Spleen (tissue), 11 donors: ENCODE measurements around the gene CNIH4. TPM values are rescaled to one million over a fixed set of nuclear protein-coding genes. Genes with fewer than 3 reads are reported as not detected.

ENCODE experiments used
- DNase-seq: peaks from one replicate; pipeline ENCODE4 v3.0.0-alpha.2; 2020
- H3K27ac ChIP-seq, 8 donors: fragments of 200-600 bp; sonication (generic) in 7 of 8; 1 replicate in 4 of 8; 2 replicates in 4 of 8; pipeline versions ENCODE4 v1.5.0 to v1.8.0; 2016 to 2021; ENCODE audit warnings: inconsistent platforms in 4 of 8, mild to moderate bottlenecking in 4 of 8, moderate library complexity in 1 of 8
- H3K27me3 ChIP-seq, 7 donors: fragments of 200-600 bp; sonication (generic) in 6 of 7; replicated peaks in 1 of 7; 1 replicate in 4 of 7; 2 replicates in 3 of 7; pipeline versions ENCODE4 v1.5.0 to v1.8.0; 2016 to 2021; ENCODE audit warnings: inconsistent platforms in 3 of 7, mild to moderate bottlenecking in 1 of 7
- H3K36me3 ChIP-seq, 6 donors: fragments of 200-600 bp; sonication (generic) in 5 of 6; 1 replicate in 4 of 6; 2 replicates in 2 of 6; pipeline versions ENCODE4 v1.5.0 to v1.8.0; 2016 to 2021; ENCODE audit warnings: inconsistent platforms in 2 of 6
- H3K4me1 ChIP-seq, 6 donors: fragments of 200-600 bp; sonication (generic) in 5 of 6; 1 replicate in 3 of 6; 2 replicates in 3 of 6; pipeline versions ENCODE4 v1.5.0 to v1.8.0; 2016 to 2021; ENCODE audit warnings: inconsistent platforms in 3 of 6
- H3K4me3 ChIP-seq, 8 donors: fragments of 200-600 bp; sonication (generic) in 7 of 8; 1 replicate in 4 of 8; 2 replicates in 4 of 8; pipeline versions ENCODE4 v1.5.0 to v1.8.0; 2016 to 2021; ENCODE audit warnings: inconsistent platforms in 4 of 8, mild to moderate bottlenecking in 4 of 8, moderate library complexity in 2 of 8
- H3K9me3 ChIP-seq, 8 donors: fragments of 200-600 bp; sonication (generic) in 7 of 8; 1 replicate in 4 of 8; 2 replicates in 4 of 8; pipeline versions ENCODE4 v1.5.0 to v1.8.0; 2016 to 2021; ENCODE audit warnings: inconsistent platforms in 4 of 8
- CTCF ChIP-seq, 11 experiments: fragments of 200-600 bp in 7 of 11; fragments of 450-650 bp in 4 of 11; sonication (generic) in 4 of 11; IDR thresholded peaks in 8 of 11; conservative IDR thresholded peaks in 3 of 11; 1 replicate in 7 of 11; 2 replicates in 4 of 11; pipeline versions ENCODE4 v1.4.0 to v1.8.0; 2016 to 2021; ENCODE audit warnings: antibody characterized with exemption in 11 of 11, inconsistent platforms in 4 of 11, mild to moderate bottlenecking in 1 of 11
- POLR2A ChIP-seq, 3 donors: fragments of 450-650 bp; IDR thresholded peaks; one replicate each; pipeline ENCODE4 v1.5.1; 2017; ENCODE audit warnings: antibody characterized with exemption in 3 of 3, mild to moderate bottlenecking in 1 of 3
- POLR2AphosphoS5 ChIP-seq, 3 donors: sonication (generic); formaldehyde crosslinking; IDR thresholded peaks; one replicate each; pipeline ENCODE4 v1.5.1; 2017; ENCODE audit warnings: antibody characterized with exemption in 3 of 3
- WGBS, 5 donors: extraction: QIAGEN DNeasy Blood & Tissue Kit in 3 of 5; methylation state at CpG; one replicate each; pipeline versions ENCODE4 v1.1.5 to v1.1.7; 2013 to 2018; 5-methylcytosine and 5-hydroxymethylcytosine counted together
- intact Hi-C: fragments of 100-400 bp; cut with DNase I; formaldehyde crosslinking; loops from one replicate; pipeline ENCODE4 v1.15.0; 2023; ENCODE audit warnings: low total_unique reads
- polyA plus RNA-seq, 3 donors: library from polyadenylated mRNA; stranded (reverse); fragments of 200-250 nt; gene quantifications; one replicate each; pipeline ENCODE4 v1.2.1, GENCODE V29; 2013
- total RNA-seq, 7 donors: library from RNA; depleted of rRNA in 3 of 7; stranded (reverse); fragments of >200 nt in 3 of 7; fragmentation: NEBNext Ultra II Directional in 4 of 7; extraction: Animal tissue kit (Norgen Biotek cat#: 25700) in 4 of 7; gene quantifications; one replicate each; pipeline versions ENCODE4 v1.1.0 to v1.2.1, GENCODE V29; 2016 to 2021
- donor health status: healthy with polysubstance abuse.
- donor health status: DM: no; HTN: no; CAD: no; lungs with moderate emphysema.
- donor health status: DM: no; HTN: no; CAD: no.
- donor health status: Bipolar disorder and iron deficiency.
- donor health status: healthy.
- donor health status: DM: no; HTN: no; CAD: no.
- donor health status: DM: yes; HTN: yes; CAD: no.

CNIH4 gene
- total and polyA plus RNA-seq, 10 donors, result 19.3 to 47.1 (median 31.4) TPM

- no peak overlapping the region for H3K4me3 ChIP-seq
- WGBS, 5 donors, result 78 to 94% (median 90%) methylated on average over 2 of the region's 2 CpGs
- DNase-seq, result no peak
- H3K27me3 ChIP-seq, result no peaks in the 10 kb centered on the region
- no peak for TF ChIP-seq POLR2AphosphoS5 (IDR thresholded peaks at IDR 0.05)
- H3K9me3 ChIP-seq, result no peaks in the 10 kb centered on the region
- H3K27ac ChIP-seq, result peak overlapping the region in 1 of 8 donors; percentile 6
- H3K36me3 ChIP-seq, result peaks cover 0 to 94% (median 54%) of the 10 kb centered on the region in 6 donors
- intact Hi-C loops, result no loop called here
- peaks cover 0 to 40% (median 2%) of the 10 kb centered on the region in 6 donors for H3K4me1 ChIP-seq
Measured at GRCh38 chr1:224387943-224388342, 31.3 kb downstream of the CNIH4 start.

- intact Hi-C loops, result no loop called here
- DNase-seq, result no peak
- 81 to 95% (median 86%) methylated on average over 5 of the region's 5 CpGs for WGBS, 5 donors
- peaks cover 0 to 100% (median 78%) of the 10 kb centered on the region in 6 donors for H3K36me3 ChIP-seq
- peaks cover 0 to 32% (median 0%) of the 10 kb centered on the region in 6 donors for H3K4me1 ChIP-seq
- H3K4me3 ChIP-seq, result no peak overlapping the region
- H3K27ac ChIP-seq, result peak overlapping the region in 1 of 8 donors; percentile 19
- H3K27me3 ChIP-seq, result no peaks in the 10 kb centered on the region
- TF ChIP-seq POLR2A (IDR thresholded peaks at IDR 0.05), result no peak
- no peak for TF ChIP-seq CTCF (IDR thresholded peaks at IDR 0.05 in 8 of 11, conservative IDR thresholded peaks at IDR 0.05 in 3 of 11)
- no peak for TF ChIP-seq POLR2AphosphoS5 (IDR thresholded peaks at IDR 0.05)
- H3K9me3 ChIP-seq, result no peaks in the 10 kb centered on the region
Measured at GRCh38 chr1:224390517-224390916, 33.8 kb downstream of the CNIH4 start.

GRCh38 chr1:224392411-224393249, 36.0 kb downstream of the CNIH4 start:
- no peak overlapping the region for H3K27ac ChIP-seq
- intact Hi-C loops, result no loop called here
- 83 to 90% (median 89%) methylated on average over 4 of the region's 4 CpGs for WGBS, 5 donors
- peaks cover 0 to 14% (median 0%) of the 10 kb centered on the region in 6 donors for H3K4me1 ChIP-seq
- TF ChIP-seq POLR2A (IDR thresholded peaks at IDR 0.05), result no peak
- no peak for TF ChIP-seq CTCF (IDR thresholded peaks at IDR 0.05 in 8 of 11, conservative IDR thresholded peaks at IDR 0.05 in 3 of 11)
- no peak for TF ChIP-seq POLR2AphosphoS5 (IDR thresholded peaks at IDR 0.05)
- no peak for DNase-seq
- no peak overlapping the region for H3K4me3 ChIP-seq
- no peaks in the 10 kb centered on the region for H3K9me3 ChIP-seq
- H3K36me3 ChIP-seq, result peaks cover 0 to 100% (median 93%) of the 10 kb centered on the region in 6 donors
- no peaks in the 10 kb centered on the region for H3K27me3 ChIP-seq

- Histone ChIP-seq H3K4me3 (no peak overlapping the region), H3K36me3 (peaks cover 0 to 100% (median 95%) of the 10 kb centered on the region in 6 donors), H3K27ac (no peak overlapping the region), H3K27me3 (no peaks in the 10 kb centered on the region), H3K4me1 (peaks cover 0 to 14% (median 0%) of the 10 kb centered on the region in 6 donors), H3K9me3 (no peaks in the 10 kb centered on the region)
- no peak for DNase-seq
- intact Hi-C loops, result no loop called here
- TF ChIP-seq POLR2AphosphoS5 (IDR thresholded peaks at IDR 0.05) (no peak), POLR2A (IDR thresholded peaks at IDR 0.05) (no peak), CTCF (IDR thresholded peaks at IDR 0.05 in 8 of 11, conservative IDR thresholded peaks at IDR 0.05 in 3 of 11) (no peak)
- WGBS, 5 donors, result 69 to 92% (median 81%) methylated on average over 3 of the region's 3 CpGs
Measured at GRCh38 chr1:224393294-224393693, 36.6 kb downstream of the CNIH4 start.
